PFSK-1 (cell line): Measurements from ENCODE around the gene MCM3AP.

ENCODE experiments used
- REST ChIP-seq, 2 experiments: IDR thresholded peaks; 2 replicates each; pipeline versions ENCODE4 v1.6.1 to v1.8.0; 2011 to 2012; ENCODE audit warnings: low read depth in 2 of 2, low read length in 2 of 2, control low read depth in 1 of 2, inconsistent platforms in 1 of 2, mild to moderate bottlenecking in 1 of 2, moderate library complexity in 1 of 2; ENCODE audit not compliant: insufficient read depth in 1 of 2
- TAF1 ChIP-seq: IDR thresholded peaks from 2 replicates; pipeline ENCODE4 v1.6.1; 2012; ENCODE audit warnings: low read length, control low read depth, borderline replicate concordance; ENCODE audit not compliant: insufficient read depth

- TF ChIP-seq TAF1 = no peak
- TF ChIP-seq REST (IDR thresholded peaks at IDR 0.05; ENCODE audit: insufficient read depth in 1 of 2, low read depth in 2 of 2, low read length in 2 of 2) = no peak
These were observed 49.1 kb upstream of the MCM3AP start for GRCh38 chr21:46334351-46335140.
